Effector CD8-positive, alpha-beta T cell (primary cell): ENCODE measurements around the gene RALB.

Source experiments
- DNase-seq: peaks from one replicate; lab custom pipeline; 2025; lab: John Stamatoyannopoulos, UW
- total RNA-seq, 4 experiments: gene quantifications; one replicate each; lab custom pipeline; 2026; lab: John Stamatoyannopoulos, UW

The RALB gene
- total RNA-seq = 18.6 to 31.0 (median 24.0) reads per million in 4 experiments

GRCh38 chr2:120252225-120253020 is at the start of gene RALB:
RALB (plus strand) TSS chr2:120252852; CDS start chr2:120278665, 25,813 bp downstream.
- peak; percentile 98 for DNase-seq

GRCh38 chr2:120203251-120204021 is 49.2 kb upstream of the RALB start:
- no peak for DNase-seq

GRCh38 chr2:120204022-120204405 is 48.6 kb upstream of the RALB start:
- DNase-seq = no peak

GRCh38 chr2:120204417-120204816 is 48.2 kb upstream of the RALB start:
- DNase-seq = no peak

GRCh38 chr2:120204945-120205670 is 47.5 kb upstream of the RALB start:
- DNase-seq = no peak

- no peak for DNase-seq
These were observed 46.5 kb upstream of the RALB start for GRCh38 chr2:120206022-120206581.

- no peak for DNase-seq
These were observed 44.0 kb upstream of the RALB start for GRCh38 chr2:120208381-120209353.

GRCh38 chr2:120209427-120210269 is 43.0 kb upstream of the RALB start:
- DNase-seq = no peak

- no peak for DNase-seq
These were observed 42.4 kb upstream of the RALB start for GRCh38 chr2:120210270-120210693.

GRCh38 chr2:120218181-120218580 is 34.5 kb upstream of the RALB start:
- no peak for DNase-seq

- no peak for DNase-seq
These were observed 33.4 kb upstream of the RALB start for GRCh38 chr2:120219291-120219690.

GRCh38 chr2:120219766-120220165 is 32.9 kb upstream of the RALB start:
- DNase-seq = no peak

GRCh38 chr2:120220756-120221155 is 31.9 kb upstream of the RALB start:
- no peak for DNase-seq

- no peak for DNase-seq
These were observed 31.0 kb upstream of the RALB start for GRCh38 chr2:120221616-120222015.

GRCh38 chr2:120222186-120223033 is 30.2 kb upstream of the RALB start:
- no peak for DNase-seq

GRCh38 chr2:120223034-120223912 is 29.4 kb upstream of the RALB start, which contains the start of gene TMEM185B:
TMEM185B (minus strand) TSS chr2:120223400; CDS start chr2:120222976, 424 bp downstream.
- DNase-seq = peak; percentile 85

- no peak for DNase-seq
These were observed 28.4 kb upstream of the RALB start for GRCh38 chr2:120224256-120224655.
